Measurements from ENCODE around the gene XPNPEP2.

Gene XPNPEP2

DNA sequence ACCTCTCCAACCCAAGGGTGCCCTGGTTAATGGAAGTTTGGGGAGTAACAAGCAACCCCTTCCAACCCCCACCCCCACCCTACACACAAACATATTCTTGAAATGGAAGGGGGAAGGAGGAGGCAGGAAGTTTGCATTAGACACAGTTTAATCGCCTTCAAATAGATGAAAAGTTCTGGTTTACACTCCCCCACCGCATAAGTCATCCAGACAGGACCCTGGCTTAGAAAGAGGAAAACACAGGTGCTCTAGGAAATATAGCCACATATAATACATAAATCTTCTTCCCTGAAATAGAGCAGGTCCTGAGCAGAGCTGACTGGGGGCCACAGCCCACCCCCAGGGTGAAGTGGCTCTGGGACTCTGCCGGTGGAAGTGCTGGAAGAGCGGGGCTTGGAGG, 66.0 kb downstream of the XPNPEP2 start:
- DNase-seq = no peak

- DNase-seq = no peak
Measured at GRCh38 chrX:129808158-129808828, 69.5 kb downstream of the XPNPEP2 start.

GRCh38 chrX:129808829-129809796, 70.3 kb downstream of the XPNPEP2 start:
- no peak for DNase-seq

GRCh38 chrX:129813662-129814368, 75.0 kb downstream of the XPNPEP2 start:
- no peak for DNase-seq

DNA sequence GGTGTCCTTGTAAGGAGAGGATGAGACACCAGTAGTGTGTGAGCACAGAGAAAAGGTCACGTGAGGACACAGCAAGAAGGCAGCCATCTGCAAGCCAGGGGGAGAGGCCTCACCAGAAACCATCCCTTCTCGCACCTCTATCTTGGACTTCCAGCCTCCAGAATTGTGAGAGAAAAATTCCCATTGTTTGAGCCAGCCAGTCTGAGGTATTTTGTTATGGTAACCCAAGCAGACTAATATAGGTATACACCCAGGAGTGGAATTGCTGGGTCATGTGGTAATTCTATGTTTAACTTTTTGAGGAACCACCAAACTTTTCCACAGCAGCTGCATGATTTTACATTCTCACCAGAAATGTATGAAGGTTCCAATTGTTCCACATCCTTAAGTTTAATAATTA, 79.3 kb downstream of the XPNPEP2 start:
- no peak for DNase-seq

Measured in NCI-H345 (cell line).